GM20431 (cell line): ENCODE results near the gene PRKG1.

ENCODE experiments used
- in situ Hi-C: fragments of 300-500 bp; cut with MseI, MboI; formaldehyde crosslinking; loops from one replicate; pipeline ENCODE4 v1.15.0; 2020; ENCODE audit warnings: low sequenced_read_pairs; ENCODE audit not compliant: unreplicated experiment

Gene PRKG1

GRCh38 chr10:51074238-51075028 lies at the start of gene PRKG1:
Gene PRKG1, plus strand, starts transcription at chr10:51074487.
- in situ Hi-C loops, result loop anchor here (25.0 kb wide), 1 partner anchor 338 kb away; no protein-coding TSS in a partner anchor

DNA sequence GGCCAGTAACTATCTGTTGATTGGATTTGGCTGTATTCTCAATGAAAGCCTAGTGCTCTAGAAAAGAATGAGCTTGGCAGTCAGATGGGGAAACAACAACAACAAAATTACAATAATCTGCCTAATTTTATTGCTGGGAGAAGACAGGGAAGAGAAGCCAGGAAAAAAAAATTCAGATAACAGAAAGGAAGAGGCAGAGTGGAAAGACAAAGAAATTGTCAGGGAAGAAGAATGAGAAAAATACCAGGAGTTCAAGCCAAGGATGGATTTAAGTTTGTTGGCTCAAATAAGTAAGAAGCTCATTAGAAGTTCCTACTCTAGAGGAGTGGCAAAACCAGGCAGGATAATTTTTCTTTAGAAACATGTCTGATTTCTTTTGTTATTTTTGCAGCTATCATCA lies 45.9 kb upstream of the PRKG1 start:
- in situ Hi-C loops, result no loop called here

- in situ Hi-C loops, result no loop called here
Observed at GRCh38 chr10:51029172-51029641, 45.1 kb upstream of the PRKG1 start.

GRCh38 chr10:51030480-51030879 lies 43.8 kb upstream of the PRKG1 start:
- in situ Hi-C loops, result no loop called here

- in situ Hi-C loops, result no loop called here
Observed at GRCh38 chr10:51031950-51032349, 42.3 kb upstream of the PRKG1 start.

GRCh38 chr10:51034769-51035168 lies 39.5 kb upstream of the PRKG1 start:
- in situ Hi-C loops, result no loop called here

GRCh38 chr10:51035344-51035743 lies 38.9 kb upstream of the PRKG1 start:
- in situ Hi-C loops, result no loop called here

DNA sequence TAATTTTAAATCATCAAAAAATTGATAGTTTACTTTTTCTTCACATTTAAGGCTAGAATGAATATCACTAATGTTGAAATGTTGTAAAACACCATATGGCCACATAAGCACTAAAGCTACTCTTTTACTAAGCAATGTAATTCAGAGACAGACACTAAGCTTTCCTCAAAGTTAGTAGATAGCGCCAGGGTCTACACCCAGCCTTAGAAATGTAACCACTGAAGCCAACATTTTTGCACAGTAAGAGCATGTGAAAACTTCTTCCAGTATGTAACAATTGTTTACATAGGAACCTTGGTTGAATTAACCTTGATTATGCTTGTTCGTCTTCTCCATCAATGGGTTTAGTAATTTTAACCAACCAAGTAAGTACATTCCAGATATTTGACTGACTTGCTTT lies 28.4 kb upstream of the PRKG1 start:
- in situ Hi-C loops, result no loop called here

DNA sequence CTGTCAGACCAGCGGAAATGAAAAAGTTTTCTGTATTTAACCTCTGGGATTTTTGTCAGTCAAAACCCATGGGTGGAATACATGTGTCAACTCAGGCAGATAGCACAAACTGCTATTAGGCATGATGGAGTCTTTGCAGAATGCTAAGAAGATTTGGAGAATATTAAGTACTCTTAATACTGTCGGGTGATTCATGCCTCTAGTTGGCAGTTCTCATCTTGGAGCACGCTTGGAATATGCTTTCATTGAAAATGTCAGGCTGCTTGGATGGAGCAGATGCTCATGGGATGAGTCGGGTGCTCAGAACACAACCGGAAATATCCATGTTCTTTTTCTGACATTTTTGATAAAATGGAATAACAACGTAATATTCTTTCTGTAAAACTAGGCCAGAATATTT lies 27.6 kb upstream of the PRKG1 start:
- in situ Hi-C loops, result no loop called here

DNA sequence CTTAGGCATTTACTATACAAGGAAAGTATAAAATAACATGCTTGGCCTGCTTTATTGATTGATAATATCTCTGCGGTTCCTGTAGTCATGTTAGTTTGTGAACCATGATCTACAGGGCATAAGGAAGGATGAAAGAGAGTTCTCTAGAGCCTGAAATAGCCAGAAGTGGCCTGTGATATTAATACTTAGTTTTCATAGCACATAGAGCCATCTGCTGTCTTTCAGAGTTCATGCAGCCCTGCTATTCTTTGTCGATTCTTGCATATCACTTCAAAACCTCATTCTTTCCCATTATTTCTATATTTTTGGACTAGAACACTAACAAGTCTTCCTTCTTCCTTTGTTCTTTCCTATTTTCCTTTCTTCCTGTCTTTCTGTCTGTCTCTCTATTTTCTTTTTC lies 26.4 kb upstream of the PRKG1 start:
- in situ Hi-C loops, result no loop called here

GRCh38 chr10:51048792-51049191 lies 25.5 kb upstream of the PRKG1 start:
- in situ Hi-C loops, result no loop called here

DNA sequence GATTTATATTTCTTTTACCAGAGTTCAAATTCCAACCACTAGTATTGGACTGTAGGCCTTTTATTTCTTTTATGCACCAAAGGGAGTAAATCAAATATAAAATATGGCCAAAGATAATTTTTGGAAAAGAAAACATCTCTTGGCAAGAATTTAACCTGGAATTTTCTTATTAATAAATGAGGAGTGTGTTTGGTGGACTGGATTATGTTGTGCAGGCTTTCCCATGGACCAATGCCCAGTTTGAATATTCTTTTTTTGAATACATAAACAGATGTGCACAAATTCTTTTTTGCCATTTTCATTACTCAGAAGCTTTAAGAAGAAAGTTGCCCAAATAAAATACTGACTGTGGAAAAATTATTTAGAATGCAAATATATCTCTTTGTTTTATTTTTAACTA lies 22.1 kb upstream of the PRKG1 start:
- in situ Hi-C loops, result loop anchor here (25.0 kb wide), 1 partner anchor 360 kb away; no protein-coding TSS in a partner anchor

DNA sequence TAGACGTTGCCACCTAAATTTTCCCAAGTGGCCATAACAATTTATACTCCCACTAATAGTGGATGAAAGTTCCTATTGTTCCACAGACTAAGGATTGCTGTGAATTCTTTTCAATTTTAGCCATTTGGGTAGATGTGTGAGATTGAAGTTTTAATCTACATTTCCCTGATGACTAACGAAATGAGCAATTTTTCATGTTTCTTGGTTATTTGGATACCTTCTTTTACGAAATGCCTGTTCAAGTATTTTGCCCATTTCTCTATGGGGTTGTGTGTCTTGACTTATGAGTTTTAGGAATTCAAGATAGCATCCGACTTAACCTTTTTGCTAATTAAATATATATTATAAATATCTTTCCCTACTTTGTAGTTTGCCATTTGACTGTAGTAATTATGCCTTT lies 16.4 kb upstream of the PRKG1 start:
- in situ Hi-C loops, result loop anchor here (25.0 kb wide), 1 partner anchor 354 kb away; no protein-coding TSS in a partner anchor

DNA sequence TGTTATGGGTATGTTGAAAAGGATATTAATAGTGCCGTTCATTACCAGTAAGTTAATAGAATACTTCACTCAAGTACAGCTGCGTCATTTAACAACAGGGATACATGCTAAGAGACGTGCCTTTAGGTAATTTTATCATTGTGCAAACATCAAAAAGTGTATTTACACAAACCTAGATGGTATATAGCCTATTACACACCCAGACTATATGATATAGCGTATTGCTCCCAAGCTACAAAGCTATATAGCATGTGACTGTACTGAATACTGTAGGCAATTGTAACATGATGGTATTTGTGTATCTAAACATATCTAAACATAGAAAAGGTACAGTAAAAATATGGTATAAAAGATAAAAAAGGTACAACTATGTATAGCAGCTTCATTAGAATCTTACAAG lies 11.1 kb upstream of the PRKG1 start:
- in situ Hi-C loops, result loop anchor here (25.0 kb wide), 1 partner anchor 349 kb away; no protein-coding TSS in a partner anchor

DNA sequence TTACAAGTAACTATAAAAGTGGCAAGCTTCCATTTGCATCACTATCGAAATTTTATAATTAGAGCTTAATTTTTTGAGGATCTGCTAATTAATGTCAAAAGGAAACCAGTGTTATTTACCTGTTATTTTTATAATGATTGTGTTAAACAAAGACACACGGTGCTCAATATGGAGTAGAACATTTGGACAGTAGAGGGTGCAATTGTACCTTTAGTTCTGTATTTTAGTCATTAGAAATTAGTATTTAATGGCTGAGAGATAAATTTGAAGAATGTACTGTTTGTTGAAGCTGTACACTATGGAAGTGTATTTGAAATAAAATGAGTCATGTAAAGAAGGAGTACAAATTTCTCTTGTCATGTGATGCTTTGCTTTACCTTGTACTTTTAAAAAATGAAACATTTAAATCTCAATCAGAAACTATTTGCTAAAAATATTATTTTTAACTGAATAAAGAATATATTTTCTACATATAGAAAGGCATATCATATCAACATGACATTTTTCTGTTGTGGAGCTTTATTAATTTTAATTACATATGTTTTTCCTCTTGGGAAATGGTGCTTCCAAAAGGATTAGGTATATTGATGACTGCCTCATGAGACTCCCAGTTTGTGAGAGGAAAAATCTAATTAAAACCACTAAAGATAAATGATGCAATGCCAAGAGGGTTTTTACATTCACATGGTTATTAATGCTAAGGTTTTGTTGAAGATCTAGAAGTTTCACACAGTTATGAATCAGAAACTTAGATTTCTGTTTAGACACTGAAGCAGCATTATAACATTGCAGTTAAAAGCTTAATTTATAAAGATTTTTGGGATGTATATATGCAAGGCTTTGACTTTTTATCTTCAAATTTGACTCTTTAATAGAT lies 10.4 kb upstream of the PRKG1 start:
- in situ Hi-C loops, result loop anchor here (25.0 kb wide), 1 partner anchor 348 kb away; no protein-coding TSS in a partner anchor

DNA sequence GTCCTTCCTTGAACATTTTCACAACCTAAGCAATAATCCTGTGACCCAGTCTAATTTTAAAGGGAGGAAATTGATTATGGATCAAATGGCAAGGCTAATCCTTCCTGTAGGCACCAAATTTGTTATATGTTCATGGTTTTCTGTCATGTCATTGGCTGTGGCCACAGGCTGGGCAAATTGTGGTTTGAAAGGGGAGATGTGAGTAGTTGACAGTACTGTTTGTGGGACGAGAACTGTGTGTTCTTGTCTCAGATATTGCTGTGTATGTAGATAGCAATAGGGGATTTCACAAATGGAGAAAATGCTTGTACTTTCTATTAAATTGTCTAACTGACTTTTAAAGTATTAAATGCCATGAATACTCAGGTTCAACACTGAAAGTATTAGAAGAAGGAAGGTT lies 8.1 kb upstream of the PRKG1 start:
- in situ Hi-C loops, result loop anchor here (25.0 kb wide), 1 partner anchor 346 kb away; no protein-coding TSS in a partner anchor

GRCh38 chr10:51072210-51072609 lies 2.1 kb upstream of the PRKG1 start:
- in situ Hi-C loops, result loop anchor here (25.0 kb wide), 1 partner anchor 340 kb away; no protein-coding TSS in a partner anchor

GRCh38 chr10:51072921-51073434 lies 1.3 kb upstream of the PRKG1 start:
- in situ Hi-C loops, result loop anchor here (25.0 kb wide), 1 partner anchor 339 kb away; no protein-coding TSS in a partner anchor

DNA sequence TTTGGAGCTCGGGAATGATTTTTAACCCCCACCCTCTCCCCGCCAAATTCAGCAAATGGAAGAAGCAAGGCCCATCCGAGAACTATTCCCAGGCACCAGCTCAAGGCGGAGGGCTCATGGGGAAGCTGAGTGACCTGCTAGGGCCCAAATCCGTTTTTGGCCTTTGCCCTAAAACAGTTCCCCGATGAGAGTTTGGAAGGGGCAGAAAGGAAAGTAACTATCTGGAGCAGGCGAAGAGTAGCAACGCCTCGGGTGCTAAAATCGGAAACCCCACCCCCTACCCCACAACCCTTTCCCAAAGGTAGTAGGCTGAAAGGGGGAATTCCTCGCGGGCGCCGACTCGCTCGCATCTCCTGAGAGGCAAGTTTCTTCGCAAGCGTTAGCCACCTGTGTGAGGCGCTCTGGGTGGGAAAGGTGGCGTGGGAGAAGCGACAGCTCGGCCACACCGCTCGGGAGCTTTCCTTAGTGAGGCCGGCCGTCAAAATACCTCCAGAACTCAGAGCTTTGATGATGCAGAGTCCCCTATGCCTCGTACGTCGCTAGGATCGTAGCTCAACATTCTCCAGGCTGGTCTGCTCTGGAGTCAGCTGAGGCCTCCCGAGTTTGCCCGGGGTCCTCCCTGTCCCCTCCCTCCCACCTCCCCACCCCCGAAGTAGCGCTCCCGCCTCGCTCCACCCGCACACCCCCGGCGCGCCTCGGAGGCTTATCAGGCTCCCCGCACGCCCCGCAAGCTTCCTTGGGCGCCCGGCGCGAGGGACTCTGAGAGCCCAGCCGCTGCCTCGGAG lies 642 bp upstream of the PRKG1 start:
- in situ Hi-C loops, result loop anchor here (25.0 kb wide), 1 partner anchor 339 kb away; no protein-coding TSS in a partner anchor
